ENCODE measurements around the gene MCM3.

The MCM3 gene

GRCh38 chr6:52245425-52245824, 39.1 kb downstream of the MCM3 start:
- DNase-seq: no peak

- DNase-seq: no peak
These were observed 40.1 kb downstream of the MCM3 start, which contains the start of gene IL17F for GRCh38 chr6:52244400-52244799. Gene IL17F, minus strand, starts transcription at chr6:52244500. Its CDS starts 71 bp downstream, at chr6:52244429.

GRCh38 chr6:52243282-52243893, 41.2 kb downstream of the MCM3 start:
- DNase-seq: no peak

GRCh38 chr6:52241819-52242218, 42.7 kb downstream of the MCM3 start:
- DNase-seq: no peak

GRCh38 chr6:52233975-52234823, 50.3 kb downstream of the MCM3 start:
- no peak for DNase-seq

- DNase-seq: no peak
These were observed 51.5 kb downstream of the MCM3 start for GRCh38 chr6:52233005-52233404.

- DNase-seq: no peak
These were observed 53.0 kb downstream of the MCM3 start for GRCh38 chr6:52231406-52232127.

GRCh38 chr6:52230685-52231084, 53.9 kb downstream of the MCM3 start:
- DNase-seq: no peak

- no peak for DNase-seq
These were observed 57.0 kb downstream of the MCM3 start for GRCh38 chr6:52227495-52227894.

GRCh38 chr6:52221302-52221701, 63.2 kb downstream of the MCM3 start:
- no peak for DNase-seq

- DNase-seq: no peak
These were observed 66.8 kb downstream of the MCM3 start for GRCh38 chr6:52217761-52218160.

- DNase-seq: no peak
These were observed 67.5 kb downstream of the MCM3 start for GRCh38 chr6:52216932-52217575.

GRCh38 chr6:52215787-52216186, 68.8 kb downstream of the MCM3 start:
- no peak for DNase-seq
